AG09309 (cell line): ENCODE data around the gene KDM4C.
"Not testable (repeated sequence)": the region's sequence is repeated elsewhere in the genome, so short reads cannot be mapped to it uniquely, and the experiment has no call there.

Experiments used
- DNase-seq: peaks from one replicate; pipeline ENCODE4 v3.0.0-alpha.2; 2010; ENCODE audit warnings: low read depth
- H3K4me3 ChIP-seq: 2 replicates; pipeline ENCODE4 v1.5.1; 2011; ENCODE audit warnings: mild to moderate bottlenecking, low read depth, low read length, moderate library complexity; ENCODE audit not compliant: control insufficient read depth
- CTCF ChIP-seq: IDR thresholded peaks from 2 replicates; pipeline ENCODE4 v1.5.1; 2011; ENCODE audit warnings: mild to moderate bottlenecking, low read depth, low read length, inconsistent platforms; ENCODE audit not compliant: insufficient read depth, control insufficient read depth; ENCODE audit errors: missing control alignments

KDM4C gene

GRCh38 chr9:6715755-6716643 lies 41.8 kb upstream of the KDM4C start:
- TF ChIP-seq CTCF: no peak
- peak overlapping the region; percentile 25 for H3K4me3 ChIP-seq
- no peak for DNase-seq

- no peak for DNase-seq
- no peak overlapping the region for H3K4me3 ChIP-seq
- TF ChIP-seq CTCF: no peak
Observed at GRCh38 chr9:6716766-6717165, 41.0 kb upstream of the KDM4C start.

GRCh38 chr9:6723881-6724420 lies 33.8 kb upstream of the KDM4C start:
- H3K4me3 ChIP-seq: no peak overlapping the region
- TF ChIP-seq CTCF: no peak
- DNase-seq: no peak

GRCh38 chr9:6733257-6733656 lies 24.5 kb upstream of the KDM4C start:
- DNase-seq: no peak
- TF ChIP-seq CTCF: no peak
- no peak overlapping the region for H3K4me3 ChIP-seq

GRCh38 chr9:6733831-6734230 lies 23.9 kb upstream of the KDM4C start:
- no peak for DNase-seq
- H3K4me3 ChIP-seq: no peak overlapping the region
- no peak for TF ChIP-seq CTCF

- DNase-seq: no peak
- no peak overlapping the region for H3K4me3 ChIP-seq
- no peak for TF ChIP-seq CTCF
Observed at GRCh38 chr9:6735422-6735821, 22.4 kb upstream of the KDM4C start.

- peak; percentile 20 for TF ChIP-seq CTCF
- DNase-seq: no peak
- H3K4me3 ChIP-seq: no peak overlapping the region
Observed at GRCh38 chr9:6739218-6739617, 18.6 kb upstream of the KDM4C start.

GRCh38 chr9:6748861-6749260 lies 8.9 kb upstream of the KDM4C start:
- not testable (repeated sequence) for H3K4me3 ChIP-seq, DNase-seq

GRCh38 chr9:6754861-6755260 lies 2.9 kb upstream of the KDM4C start:
- not testable (repeated sequence) for DNase-seq, H3K4me3 ChIP-seq
